ENCODE results near the gene INPP4A. TPM values are rescaled to one million over a fixed set of nuclear protein-coding genes. Genes with fewer than 3 reads are reported as not detected.

INPP4A gene
- total RNA-seq, 1 experiment from 2014 or later, result 8.4 TPM

GRCh38 chr2:98530114-98530513 is 85.5 kb downstream of the INPP4A start:
- DNase-seq, result no peak
- Histone ChIP-seq H3K27me3 (no peaks in the 10 kb centered on the region), H3K36me3 (no peaks in the 10 kb centered on the region), H3K4me3 (no peak overlapping the region), H3K9me3 (no peaks in the 10 kb centered on the region)

- no peak for DNase-seq
- no peaks in the 10 kb centered on the region for H3K27me3 ChIP-seq
- no peaks in the 10 kb centered on the region for H3K9me3 ChIP-seq
- H3K36me3 ChIP-seq, result no peaks in the 10 kb centered on the region
- H3K4me3 ChIP-seq, result no peak overlapping the region
Observed at GRCh38 chr2:98532756-98533155, 88.1 kb downstream of the INPP4A start.

DNA sequence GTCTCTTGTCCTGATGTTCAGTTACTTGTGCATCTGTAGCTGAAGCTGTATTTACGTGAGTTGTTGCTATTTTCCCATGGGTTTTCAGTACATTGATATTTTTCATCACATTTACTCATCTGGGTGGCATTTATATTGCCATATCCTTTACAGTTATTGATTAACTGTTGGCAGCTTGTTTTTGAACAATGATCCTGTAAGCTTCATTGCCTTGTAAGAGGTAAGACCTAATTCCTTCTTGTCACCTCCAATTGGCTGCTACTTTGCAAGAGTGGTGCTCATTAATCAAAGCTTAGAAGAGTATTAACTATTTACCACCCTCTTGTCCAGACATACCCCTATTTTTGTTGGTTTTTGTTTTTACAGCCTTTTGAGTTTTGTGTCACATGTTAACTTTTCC is 88.9 kb downstream of the INPP4A start:
- Histone ChIP-seq H3K36me3 (no peaks in the 10 kb centered on the region), H3K27me3 (no peaks in the 10 kb centered on the region), H3K4me3 (no peak overlapping the region), H3K9me3 (no peaks in the 10 kb centered on the region)
- no peak for DNase-seq

- no peak overlapping the region for H3K4me3 ChIP-seq
- H3K9me3 ChIP-seq, result no peaks in the 10 kb centered on the region
- no peaks in the 10 kb centered on the region; the same call in 1 of the 2 replicates for H3K36me3 ChIP-seq
- H3K27me3 ChIP-seq, result no peaks in the 10 kb centered on the region
- no peak for DNase-seq
Observed at GRCh38 chr2:98534761-98535160, 90.1 kb downstream of the INPP4A start.

DNA sequence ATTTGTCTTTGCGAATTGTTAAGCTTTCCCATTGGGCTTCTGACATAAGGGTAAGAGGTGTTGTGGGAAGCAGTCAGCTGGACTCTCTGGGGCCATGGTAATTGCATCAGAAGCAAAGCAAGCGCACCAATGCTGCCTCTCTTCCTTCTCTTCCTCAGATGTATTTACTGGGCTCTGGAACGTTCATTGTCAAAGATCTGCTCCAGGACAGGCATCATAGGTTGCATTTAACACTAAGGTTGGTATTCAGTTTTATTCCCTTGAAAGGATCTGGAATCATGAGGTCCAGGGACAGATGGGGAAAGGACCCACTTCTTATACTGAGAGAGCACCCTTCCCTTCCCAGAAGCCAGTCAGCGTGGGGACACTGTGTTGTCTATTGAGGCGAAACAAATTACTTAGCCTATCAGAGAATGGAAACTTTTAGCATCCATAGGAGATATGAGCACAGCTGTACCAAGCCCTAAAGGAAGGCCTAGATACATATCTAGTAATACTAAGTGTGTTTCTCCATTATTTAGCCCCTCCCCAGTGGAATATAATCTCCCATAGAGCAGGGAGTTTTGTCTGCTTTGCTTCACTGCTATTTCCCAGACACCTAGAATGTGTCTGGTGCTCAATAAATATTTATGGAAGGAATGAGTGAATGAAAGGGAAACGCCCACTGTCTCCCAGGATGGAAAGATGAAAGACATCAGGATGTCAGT is 91.5 kb downstream of the INPP4A start:
- H3K36me3 ChIP-seq, result no peaks in the 10 kb centered on the region; the same call in 1 of the 2 replicates
- no peaks in the 10 kb centered on the region for H3K27me3 ChIP-seq
- DNase-seq, result no peak

GRCh38 chr2:98537390-98538126 is 92.9 kb downstream of the INPP4A start:
- DNase-seq, result no peak
- no peaks in the 10 kb centered on the region for H3K9me3 ChIP-seq
- H3K4me3 ChIP-seq, result no peak overlapping the region
- no peaks in the 10 kb centered on the region; the same call in 1 of the 2 replicates for H3K36me3 ChIP-seq
- H3K27me3 ChIP-seq, result no peaks in the 10 kb centered on the region

More for the DNA sequence above, 91.5 kb downstream of the INPP4A start:
- H3K9me3 ChIP-seq, result no peaks in the 10 kb centered on the region
- H3K4me3 ChIP-seq, result no peak overlapping the region

GRCh38 chr2:98538280-98539041 is 93.8 kb downstream of the INPP4A start:
- Histone ChIP-seq H3K36me3 (no peaks in the 10 kb centered on the region; the same call in 1 of the 2 replicates), H3K4me3 (no peak overlapping the region), H3K9me3 (no peaks in the 10 kb centered on the region), H3K27me3 (no peaks in the 10 kb centered on the region)
- DNase-seq, result no peak

DNA sequence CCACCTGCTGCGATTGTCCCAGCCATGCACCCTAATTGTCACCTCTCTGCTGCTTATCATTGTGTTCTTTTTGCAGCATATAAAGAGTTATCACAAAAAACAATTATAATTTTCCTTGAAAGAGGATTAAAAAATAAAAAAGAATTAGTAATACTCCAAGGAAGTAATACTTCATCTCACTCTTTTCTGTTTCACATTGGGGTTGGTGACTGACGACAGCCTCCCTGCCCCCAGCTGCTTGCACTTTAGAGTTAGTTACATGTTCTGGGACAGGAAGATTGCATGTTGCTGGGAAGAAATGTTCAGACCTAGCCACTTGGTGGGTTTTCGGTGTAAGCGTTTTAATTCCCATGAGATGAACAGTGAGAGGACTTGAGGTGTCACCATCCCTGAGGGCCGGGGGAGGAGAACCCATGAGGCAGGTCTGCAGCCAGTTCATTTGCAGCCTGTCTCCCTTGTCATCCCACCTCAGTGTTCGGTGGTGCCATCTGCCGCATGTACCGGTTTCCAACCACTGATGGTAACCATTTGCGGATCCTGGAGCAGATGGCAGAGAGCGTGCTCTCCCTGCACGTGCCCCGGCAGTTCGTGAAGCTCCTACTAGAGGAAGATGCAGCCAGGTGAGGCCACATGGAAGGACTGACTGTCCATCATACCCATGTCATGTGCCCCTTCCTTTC is 94.5 kb downstream of the INPP4A start:
- H3K27me3 ChIP-seq, result no peaks in the 10 kb centered on the region
- DNase-seq, result no peak
- no peaks in the 10 kb centered on the region for H3K9me3 ChIP-seq
- H3K36me3 ChIP-seq, result no peaks in the 10 kb centered on the region; the same call in 1 of the 2 replicates
- no peak overlapping the region for H3K4me3 ChIP-seq

DNA sequence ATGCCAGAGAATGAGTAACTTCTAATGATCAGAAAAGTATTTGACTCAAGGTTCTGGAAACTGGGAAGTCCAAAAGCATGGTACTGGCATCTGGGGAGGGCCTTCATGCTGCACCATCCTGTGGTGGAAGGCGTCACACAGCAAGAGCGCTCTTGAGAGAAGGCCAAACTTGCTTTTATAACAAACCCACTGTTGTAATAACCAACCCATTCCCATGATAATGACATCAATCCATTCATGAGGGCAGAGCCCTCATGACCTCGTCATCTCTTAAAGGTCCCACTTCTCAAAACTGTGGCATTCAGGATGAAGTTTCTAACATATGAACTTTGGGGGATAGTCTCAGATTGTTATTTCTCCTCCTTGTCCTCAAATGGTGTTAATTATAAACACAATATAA is 95.9 kb downstream of the INPP4A start:
- H3K4me3 ChIP-seq, result no peak overlapping the region
- no peaks in the 10 kb centered on the region; the same call in 1 of the 2 replicates for H3K36me3 ChIP-seq
- DNase-seq, result no peak
- H3K9me3 ChIP-seq, result no peaks in the 10 kb centered on the region
- no peaks in the 10 kb centered on the region for H3K27me3 ChIP-seq

DNA sequence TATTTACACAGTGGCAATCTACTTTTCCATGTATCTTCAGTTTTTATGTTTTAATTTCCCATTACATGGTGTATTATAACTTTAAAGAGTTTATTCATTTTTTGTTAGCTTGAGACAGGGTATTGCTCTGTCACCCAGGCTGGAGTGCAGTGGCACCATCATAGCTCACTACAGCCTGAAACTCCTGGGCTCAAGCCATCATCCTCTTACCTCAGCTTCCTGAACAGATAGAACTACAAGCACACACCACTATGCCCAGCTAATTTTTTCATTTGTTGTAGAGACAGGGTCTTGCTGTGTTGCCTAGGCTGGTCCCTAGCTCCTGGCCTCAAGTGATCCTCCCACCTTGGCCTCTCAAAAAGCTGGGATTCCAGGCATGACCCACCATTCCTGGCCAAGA is 96.8 kb downstream of the INPP4A start:
- Histone ChIP-seq H3K36me3 (no peaks in the 10 kb centered on the region; the same call in 1 of the 2 replicates), H3K4me3 (no peak overlapping the region), H3K27me3 (no peaks in the 10 kb centered on the region), H3K9me3 (no peaks in the 10 kb centered on the region)
- no peak for DNase-seq

DNA sequence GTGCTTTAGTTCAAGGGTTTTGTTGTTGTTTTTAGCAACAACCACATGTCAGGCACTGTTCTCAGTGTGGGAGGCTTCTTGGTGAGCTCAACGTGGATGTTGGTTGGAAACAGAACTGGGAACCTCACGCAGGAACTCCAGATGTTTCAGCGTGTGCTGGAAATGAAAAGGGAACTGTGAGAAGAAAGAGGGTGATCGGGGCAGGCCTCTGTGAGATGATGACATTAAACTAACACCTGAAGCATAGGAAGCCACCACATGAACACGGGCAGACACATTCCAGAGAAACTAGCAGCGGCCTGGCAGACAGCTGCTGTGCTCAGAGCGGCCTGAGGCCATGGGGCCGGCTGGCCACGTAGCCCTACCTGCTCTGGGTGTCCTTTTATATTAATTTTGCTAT is 97.2 kb downstream of the INPP4A start:
- H3K9me3 ChIP-seq, result no peaks in the 10 kb centered on the region
- no peak overlapping the region for H3K4me3 ChIP-seq
- no peaks in the 10 kb centered on the region; the same call in 1 of the 2 replicates for H3K36me3 ChIP-seq
- H3K27me3 ChIP-seq, result no peaks in the 10 kb centered on the region
- no peak for DNase-seq

DNA sequence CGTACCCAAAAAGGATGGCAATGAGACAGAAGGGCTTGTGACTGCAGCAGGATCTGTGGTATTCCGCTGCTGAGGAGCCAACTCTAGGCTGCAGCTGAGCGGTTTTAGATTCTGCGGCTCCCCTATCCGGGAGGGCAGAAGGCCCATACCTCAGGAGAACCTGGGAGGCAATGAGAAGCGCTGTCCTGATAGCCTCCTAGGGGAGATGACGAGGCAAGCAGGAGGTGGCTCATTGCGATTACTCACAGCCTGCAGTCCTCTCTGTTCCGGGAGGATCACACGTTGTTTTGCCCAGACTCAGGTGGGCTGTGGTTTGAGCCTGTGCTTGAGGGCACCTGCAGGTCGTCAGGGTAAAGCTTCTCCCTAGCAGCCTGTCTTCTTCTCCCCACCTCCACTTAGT is 98.6 kb downstream of the INPP4A start:
- no peak for DNase-seq
- H3K27me3 ChIP-seq, result no peaks in the 10 kb centered on the region
- H3K4me3 ChIP-seq, result no peak overlapping the region
- H3K36me3 ChIP-seq, result no peaks in the 10 kb centered on the region; the same call in 1 of the 2 replicates
- no peaks in the 10 kb centered on the region for H3K9me3 ChIP-seq

GRCh38 chr2:98543842-98544241 is 99.2 kb downstream of the INPP4A start:
- DNase-seq, result no peak
- no peaks in the 10 kb centered on the region for H3K9me3 ChIP-seq
- H3K4me3 ChIP-seq, result no peak overlapping the region
- H3K36me3 ChIP-seq, result no peaks in the 10 kb centered on the region; the same call in 1 of the 2 replicates
- H3K27me3 ChIP-seq, result no peaks in the 10 kb centered on the region

GRCh38 chr2:98545591-98545990 is 100.9 kb downstream of the INPP4A start:
- no peaks in the 10 kb centered on the region; the same call in 1 of the 2 replicates for H3K36me3 ChIP-seq
- no peak overlapping the region for H3K4me3 ChIP-seq
- DNase-seq, result no peak
- H3K27me3 ChIP-seq, result no peaks in the 10 kb centered on the region
- H3K9me3 ChIP-seq, result no peaks in the 10 kb centered on the region

DNA sequence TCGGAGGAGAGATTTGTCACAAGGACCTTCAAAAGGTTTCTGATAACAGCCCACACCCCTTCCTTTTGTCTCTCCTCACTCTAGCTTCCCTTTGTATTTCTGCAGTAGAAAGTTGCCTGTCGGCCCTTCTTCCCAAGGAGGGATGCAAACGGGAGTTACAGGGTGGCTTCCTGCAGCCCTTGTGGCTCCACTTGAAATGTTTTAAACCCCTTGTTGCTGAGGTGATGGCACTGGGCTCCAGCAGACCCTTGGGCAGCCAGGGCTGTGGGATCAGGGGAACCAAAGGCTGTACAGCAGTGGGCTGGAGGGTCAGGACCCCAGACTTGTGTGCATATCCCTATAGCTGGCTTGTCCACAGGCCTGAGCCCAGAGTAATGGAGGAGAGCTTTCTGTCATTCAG is 101.5 kb downstream of the INPP4A start:
- no peaks in the 10 kb centered on the region for H3K9me3 ChIP-seq
- H3K36me3 ChIP-seq, result no peaks in the 10 kb centered on the region; the same call in 1 of the 2 replicates
- no peaks in the 10 kb centered on the region for H3K27me3 ChIP-seq
- no peak for DNase-seq
- H3K4me3 ChIP-seq, result no peak overlapping the region

GRCh38 chr2:98547092-98547790 is 102.6 kb downstream of the INPP4A start:
- Histone ChIP-seq H3K36me3 (no peaks in the 10 kb centered on the region; the same call in 1 of the 2 replicates), H3K9me3 (no peaks in the 10 kb centered on the region), H3K27me3 (no peaks in the 10 kb centered on the region), H3K4me3 (no peak overlapping the region)
- DNase-seq, result no peak
